Fibroblast of mammary gland (primary cell): ENCODE measurements around the gene WFDC5.

Source experiments
- DNase-seq: peaks from one replicate; pipeline ENCODE4 v3.0.0-alpha.2; 2010; ENCODE audit warnings: low read depth
- H3K4me3 ChIP-seq: 2 replicates; pipeline ENCODE4 v1.5.1; 2011; ENCODE audit warnings: low read depth, mild to moderate bottlenecking, low read length, moderate library complexity; ENCODE audit not compliant: control insufficient read depth
- TF ChIP-seq, protein P1 (sequence below): conservative IDR thresholded peaks from 2 replicates; pipeline ENCODE4 v1.5.1; 2011; ENCODE audit warnings: low read depth, low read length, inconsistent platforms; ENCODE audit not compliant: control insufficient read depth, insufficient read depth

Gene WFDC5

DNA sequence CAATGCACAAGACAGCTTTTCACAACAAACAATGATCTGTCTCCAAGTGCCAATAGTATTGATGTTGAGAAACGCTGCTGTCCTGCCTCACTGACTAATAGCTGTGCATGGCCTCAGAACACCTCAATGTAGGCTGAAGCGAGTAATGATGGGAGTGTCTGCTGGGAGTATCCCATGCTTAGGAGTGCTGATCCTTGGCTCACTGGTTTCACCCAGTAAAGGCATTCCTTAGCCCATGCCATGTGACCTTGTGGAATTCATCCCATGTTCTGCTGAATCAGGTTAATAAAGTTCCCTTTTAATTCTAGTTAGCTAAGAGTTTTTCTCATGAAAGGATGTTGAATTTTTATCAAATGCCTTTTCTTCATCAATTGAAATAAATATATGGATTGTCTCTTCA is 13.1 kb upstream of the WFDC5 start:
- no peak overlapping the region for H3K4me3 ChIP-seq
- TF ChIP-seq, protein P1, sequence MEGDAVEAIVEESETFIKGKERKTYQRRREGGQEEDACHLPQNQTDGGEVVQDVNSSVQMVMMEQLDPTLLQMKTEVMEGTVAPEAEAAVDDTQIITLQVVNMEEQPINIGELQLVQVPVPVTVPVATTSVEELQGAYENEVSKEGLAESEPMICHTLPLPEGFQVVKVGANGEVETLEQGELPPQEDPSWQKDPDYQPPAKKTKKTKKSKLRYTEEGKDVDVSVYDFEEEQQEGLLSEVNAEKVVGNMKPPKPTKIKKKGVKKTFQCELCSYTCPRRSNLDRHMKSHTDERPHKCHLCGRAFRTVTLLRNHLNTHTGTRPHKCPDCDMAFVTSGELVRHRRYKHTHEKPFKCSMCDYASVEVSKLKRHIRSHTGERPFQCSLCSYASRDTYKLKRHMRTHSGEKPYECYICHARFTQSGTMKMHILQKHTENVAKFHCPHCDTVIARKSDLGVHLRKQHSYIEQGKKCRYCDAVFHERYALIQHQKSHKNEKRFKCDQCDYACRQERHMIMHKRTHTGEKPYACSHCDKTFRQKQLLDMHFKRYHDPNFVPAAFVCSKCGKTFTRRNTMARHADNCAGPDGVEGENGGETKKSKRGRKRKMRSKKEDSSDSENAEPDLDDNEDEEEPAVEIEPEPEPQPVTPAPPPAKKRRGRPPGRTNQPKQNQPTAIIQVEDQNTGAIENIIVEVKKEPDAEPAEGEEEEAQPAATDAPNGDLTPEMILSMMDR = no peak
- no peak for DNase-seq

DNA sequence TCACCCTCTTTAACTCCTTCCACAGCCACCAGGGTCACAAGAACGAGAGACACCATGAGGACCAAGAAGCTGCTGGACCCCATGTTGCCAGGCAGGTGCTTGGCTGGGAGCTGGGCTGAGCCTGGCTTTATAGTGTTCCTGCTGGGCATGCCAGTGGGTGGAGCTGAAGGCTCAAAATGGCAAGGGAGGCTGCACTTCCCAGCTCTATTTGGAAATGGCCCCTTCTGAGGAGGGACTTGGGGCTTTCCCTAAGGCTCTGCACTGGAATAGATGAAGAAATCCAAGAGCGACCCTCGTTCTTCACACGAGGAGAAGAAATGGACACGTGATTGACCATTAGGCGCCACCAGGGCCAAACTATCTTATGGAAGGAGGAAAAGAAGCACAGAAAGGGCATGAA is 9.4 kb upstream of the WFDC5 start, which contains the start of gene WFDC12:
TSS of gene WFDC12 (minus strand) at position 101 of the 400 bp plus-strand sequence. CDS start at position 83, 18 bp downstream.
- TF ChIP-seq, protein P1 = no peak
- no peak for DNase-seq
- no peak within 1 kb of the TSS for H3K4me3 ChIP-seq

DNA sequence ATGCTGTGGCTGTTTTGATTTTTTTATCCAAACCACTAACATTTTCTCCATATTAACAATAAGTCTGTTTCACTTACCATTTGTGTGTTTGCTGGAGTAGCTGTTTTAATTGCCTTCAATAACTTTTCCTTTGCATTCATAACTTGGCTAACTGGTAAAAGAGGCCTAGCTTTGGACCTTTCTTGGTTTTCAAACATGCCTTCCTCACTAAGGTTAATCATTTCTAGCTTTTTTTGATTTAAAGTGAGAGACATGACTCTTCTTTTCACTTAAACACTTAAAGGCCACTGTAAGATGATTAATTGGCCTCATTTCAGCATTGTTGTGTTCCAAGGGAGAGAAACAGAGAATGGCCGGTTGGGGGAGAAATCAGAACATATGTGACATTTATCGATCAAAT is 6.4 kb upstream of the WFDC5 start:
- H3K4me3 ChIP-seq = no peak overlapping the region
- TF ChIP-seq, protein P1 = no peak
- DNase-seq = no peak

DNA sequence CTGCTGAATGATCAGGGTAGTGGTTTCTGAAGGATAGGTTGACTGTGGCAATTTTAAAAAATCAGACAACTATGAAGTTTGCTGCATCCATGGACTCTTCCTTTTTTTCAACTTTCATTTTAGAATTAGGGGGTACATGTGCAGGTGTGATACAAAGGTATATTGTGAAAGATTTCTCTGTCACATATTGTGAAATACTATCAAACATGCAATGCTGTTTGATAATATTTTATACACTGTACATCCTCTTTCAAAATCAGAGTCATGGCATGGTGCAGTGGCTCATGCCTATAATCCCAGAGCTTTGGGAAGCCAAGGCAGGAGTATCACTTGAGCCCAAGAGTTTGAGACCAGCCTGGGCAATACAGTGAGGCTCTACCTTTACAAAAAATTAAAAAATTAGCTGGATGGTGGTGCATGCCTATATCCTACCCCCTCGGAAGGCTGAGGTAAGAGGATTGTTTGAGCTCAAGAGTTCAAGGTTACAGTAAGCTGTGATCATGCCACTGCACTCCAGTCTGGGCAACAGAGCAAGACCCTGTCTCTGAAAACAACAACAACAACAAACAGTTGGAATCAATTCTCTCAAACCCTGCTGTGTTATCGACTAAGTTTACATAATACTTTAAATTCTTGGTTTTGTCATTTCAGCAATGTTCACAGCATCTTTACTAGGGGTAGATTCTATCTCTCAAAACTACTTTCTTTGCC is 4.7 kb upstream of the WFDC5 start:
- TF ChIP-seq, protein P1 = no peak

DNA sequence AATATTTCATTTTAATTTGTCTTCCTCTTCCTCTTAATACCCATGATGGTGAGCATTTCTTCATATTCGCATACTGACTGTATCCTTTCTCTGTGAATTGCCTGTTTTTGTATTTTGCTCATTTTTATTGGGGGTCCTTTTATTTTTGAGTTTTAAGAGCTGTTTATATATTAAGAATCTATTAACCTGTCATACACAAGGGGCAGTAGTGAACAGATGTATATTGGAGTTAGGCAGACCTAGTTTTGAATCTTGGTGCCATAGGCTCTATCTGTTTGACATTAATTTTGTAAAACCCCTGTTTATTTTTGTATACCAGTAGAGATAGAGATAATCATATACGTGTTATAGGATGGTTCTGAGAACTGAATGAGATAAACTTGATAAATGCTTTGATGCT is 3.1 kb upstream of the WFDC5 start:
- DNase-seq = no peak
- H3K4me3 ChIP-seq = no peak overlapping the region
- TF ChIP-seq, protein P1 = peak; percentile 16

More for the DNA sequence above, 4.7 kb upstream of the WFDC5 start:
- no peak for DNase-seq
- no peak overlapping the region for H3K4me3 ChIP-seq

DNA sequence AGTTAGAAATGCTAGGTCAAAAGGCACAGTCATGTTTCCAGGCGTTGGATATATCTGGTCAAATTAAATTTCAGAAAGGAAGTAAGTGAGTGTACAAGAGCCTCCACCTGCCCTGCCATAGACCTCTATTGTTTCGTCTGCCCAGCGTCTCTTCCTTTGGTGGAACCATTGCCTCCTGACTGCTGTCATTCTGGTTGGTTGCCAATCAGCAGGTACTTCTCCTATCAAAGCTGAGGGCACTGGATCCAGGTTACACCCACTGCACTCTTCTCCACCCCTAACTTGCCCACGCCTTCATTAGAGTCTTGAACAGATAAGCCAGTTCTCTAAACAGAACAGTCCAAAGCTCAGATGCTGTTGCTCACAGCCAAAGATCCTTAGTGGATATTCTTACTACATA is 2.6 kb upstream of the WFDC5 start:
- TF ChIP-seq, protein P1 = no peak
- no peak for DNase-seq
- H3K4me3 ChIP-seq = no peak overlapping the region

DNA sequence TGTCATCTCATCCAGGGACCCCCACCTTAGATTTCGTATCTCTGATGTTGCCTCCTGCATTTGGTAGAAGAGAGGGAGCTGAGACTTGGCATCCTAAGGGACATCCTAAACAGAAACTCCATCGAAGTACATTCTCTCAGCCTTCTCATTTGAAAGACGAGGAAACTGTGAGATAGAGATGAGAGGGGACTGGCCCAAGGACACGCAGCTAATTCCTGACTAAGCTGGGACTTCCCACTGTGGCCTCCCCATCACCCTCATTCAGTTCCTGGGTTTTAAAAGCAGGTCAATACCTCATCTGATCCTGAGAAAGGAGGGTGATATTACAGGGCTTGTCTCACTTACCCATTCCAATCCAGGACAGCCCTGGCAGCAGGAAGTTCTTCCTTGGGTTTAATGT is 855 bp upstream of the WFDC5 start:
- no peak for DNase-seq
- TF ChIP-seq, protein P1 = no peak
- H3K4me3 ChIP-seq = no peak overlapping the region
